ENCODE results near the gene CEBPB. TPM values are rescaled to one million over a fixed set of nuclear protein-coding genes. Genes with fewer than 3 reads are reported as not detected.

The CEBPB gene
- total RNA-seq, 1 experiment from 2014 or later: 22.6 TPM

DNA sequence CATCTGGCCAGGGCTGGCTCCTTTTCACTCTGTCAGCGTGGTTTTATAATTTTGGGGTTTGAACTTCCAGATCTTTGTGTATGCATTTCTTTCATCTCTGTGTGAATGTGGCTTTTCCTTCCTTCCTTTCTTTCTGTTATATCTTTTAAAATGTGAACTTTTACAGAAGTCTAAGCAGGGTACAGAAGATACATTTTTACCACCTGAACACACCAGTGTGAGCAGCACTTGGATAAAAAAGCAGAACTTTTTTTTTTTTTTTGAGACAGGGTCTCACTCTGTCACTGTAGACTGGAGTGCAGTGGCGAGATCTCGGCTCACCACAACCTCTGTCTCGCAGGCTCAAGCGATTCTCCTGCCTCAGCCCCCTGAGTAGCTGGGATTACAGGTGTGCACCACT, 20.5 kb downstream of the CEBPB start:
- Mint-ChIP-seq H3K9me3 (no peaks in the 10 kb centered on the region), H3K4me1 (peaks cover 8 to 13% of the 10 kb centered on the region in 2 experiments), H3K27ac (no peak overlapping the region), H3K4me3 (no peak overlapping the region), H3K27me3 (ENCODE audit: low read depth) (peaks cover 2% of the 10 kb centered on the region; the same call in 1 of the 2 replicates), H3K36me3 (ENCODE audit: insufficient read depth in 1 of 3, low read depth in 3 of 3) (no peaks in the 10 kb centered on the region)
- Histone ChIP-seq H4K8ac (replicated peaks; ENCODE audit: insufficient read length, low read depth, low read length) (no peak overlapping the region), H3K23ac (ENCODE audit: insufficient read length, low read depth, low read length) (no peak overlapping the region), H3K56ac (ENCODE audit: insufficient read length, low read depth, low read length) (no peak overlapping the region), H4K20me1 (ENCODE audit: control insufficient read depth, insufficient read depth, insufficient read length) (no peaks in the 10 kb centered on the region), H3K4me1 (ENCODE audit: insufficient read depth, low read length) (no peaks in the 10 kb centered on the region; the same call in 1 of the 2 replicates), H2BK20ac (ENCODE audit: low read depth, low read length, poor library complexity, severe bottlenecking) (no peak overlapping the region), H3K9me3 (ENCODE audit: control insufficient read depth, low read depth, low read length) (no peaks in the 10 kb centered on the region), H3T11ph (ENCODE audit: low read length) (no peak overlapping the region), H4K91ac (ENCODE audit: insufficient read length, low read depth, low read length) (no peak overlapping the region), H2BK12ac (ENCODE audit: insufficient read length, low read depth, low read length) (no peak overlapping the region), H2BK120ac (ENCODE audit: low read depth, low read length, poor library complexity, severe bottlenecking) (no peak overlapping the region), H2AFZ (ENCODE audit: low read length) (no peak overlapping the region), H3K4ac (ENCODE audit: low read depth, low read length) (no peak overlapping the region), H3K79me1 (ENCODE audit: insufficient read depth, low read depth, low read length, poor library complexity, severe bottlenecking) (no peaks in the 10 kb centered on the region), H3K4me2 (ENCODE audit: insufficient read depth, insufficient read length, low read length) (no peak overlapping the region), H4K5ac (ENCODE audit: insufficient read length, low read depth, low read length) (no peak overlapping the region), H3K14ac (ENCODE audit: insufficient read depth, low read length) (no peak overlapping the region), H3K18ac (ENCODE audit: insufficient read length, low read depth, low read length) (no peak overlapping the region), H2BK15ac (ENCODE audit: low read depth, low read length) (no peak overlapping the region), H3K27me3 (ENCODE audit: insufficient read depth, low read length) (no peaks in the 10 kb centered on the region), H3K79me2 (ENCODE audit: insufficient read depth, low read length) (no peaks in the 10 kb centered on the region), H3K9ac (ENCODE audit: extremely low read depth, insufficient read length, low read length) (no peak overlapping the region), H2AK5ac (ENCODE audit: insufficient read length, low read length) (no peak overlapping the region), H2BK5ac (ENCODE audit: insufficient read length, low read length) (no peak overlapping the region), H3K23me2 (ENCODE audit: insufficient read length, low read depth, low read length, poor library complexity, severe bottlenecking) (no peaks in the 10 kb centered on the region), H3K27ac (ENCODE audit: insufficient read length, low read depth, low read length) (no peak overlapping the region)
- no CpG with 5 or more reads among the region's 5 CpGs for WGBS (ENCODE audit: extremely low coverage, insufficient read length, low lambda C conversion rate)
- no peak for DNase-seq
- TF ChIP-seq, protein P1, sequence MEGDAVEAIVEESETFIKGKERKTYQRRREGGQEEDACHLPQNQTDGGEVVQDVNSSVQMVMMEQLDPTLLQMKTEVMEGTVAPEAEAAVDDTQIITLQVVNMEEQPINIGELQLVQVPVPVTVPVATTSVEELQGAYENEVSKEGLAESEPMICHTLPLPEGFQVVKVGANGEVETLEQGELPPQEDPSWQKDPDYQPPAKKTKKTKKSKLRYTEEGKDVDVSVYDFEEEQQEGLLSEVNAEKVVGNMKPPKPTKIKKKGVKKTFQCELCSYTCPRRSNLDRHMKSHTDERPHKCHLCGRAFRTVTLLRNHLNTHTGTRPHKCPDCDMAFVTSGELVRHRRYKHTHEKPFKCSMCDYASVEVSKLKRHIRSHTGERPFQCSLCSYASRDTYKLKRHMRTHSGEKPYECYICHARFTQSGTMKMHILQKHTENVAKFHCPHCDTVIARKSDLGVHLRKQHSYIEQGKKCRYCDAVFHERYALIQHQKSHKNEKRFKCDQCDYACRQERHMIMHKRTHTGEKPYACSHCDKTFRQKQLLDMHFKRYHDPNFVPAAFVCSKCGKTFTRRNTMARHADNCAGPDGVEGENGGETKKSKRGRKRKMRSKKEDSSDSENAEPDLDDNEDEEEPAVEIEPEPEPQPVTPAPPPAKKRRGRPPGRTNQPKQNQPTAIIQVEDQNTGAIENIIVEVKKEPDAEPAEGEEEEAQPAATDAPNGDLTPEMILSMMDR (conservative IDR thresholded peaks at IDR 0.05): no peak
